Measurements from ENCODE around the gene CNKSR2.

CNKSR2 gene

DNA sequence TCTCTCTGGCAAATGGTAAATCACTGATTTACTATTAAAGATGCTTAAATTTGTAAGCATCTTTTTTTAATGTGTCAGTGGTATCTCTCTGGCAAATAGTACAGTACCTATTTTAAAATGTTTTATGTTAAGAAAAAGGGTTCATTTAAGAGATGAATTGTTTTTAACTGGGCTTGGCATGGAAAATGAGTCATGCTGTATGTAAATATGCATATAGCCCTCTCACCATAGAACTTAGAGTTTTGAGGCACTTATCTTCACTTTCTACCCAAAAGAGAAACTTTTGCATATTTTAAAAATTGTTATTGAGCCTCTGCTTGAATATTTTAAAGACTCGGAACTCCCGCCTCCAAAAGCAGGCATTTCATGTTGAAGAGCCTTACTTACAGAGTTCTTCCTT is 246.0 kb downstream of the CNKSR2 start:
- no peak for DNase-seq

DNA sequence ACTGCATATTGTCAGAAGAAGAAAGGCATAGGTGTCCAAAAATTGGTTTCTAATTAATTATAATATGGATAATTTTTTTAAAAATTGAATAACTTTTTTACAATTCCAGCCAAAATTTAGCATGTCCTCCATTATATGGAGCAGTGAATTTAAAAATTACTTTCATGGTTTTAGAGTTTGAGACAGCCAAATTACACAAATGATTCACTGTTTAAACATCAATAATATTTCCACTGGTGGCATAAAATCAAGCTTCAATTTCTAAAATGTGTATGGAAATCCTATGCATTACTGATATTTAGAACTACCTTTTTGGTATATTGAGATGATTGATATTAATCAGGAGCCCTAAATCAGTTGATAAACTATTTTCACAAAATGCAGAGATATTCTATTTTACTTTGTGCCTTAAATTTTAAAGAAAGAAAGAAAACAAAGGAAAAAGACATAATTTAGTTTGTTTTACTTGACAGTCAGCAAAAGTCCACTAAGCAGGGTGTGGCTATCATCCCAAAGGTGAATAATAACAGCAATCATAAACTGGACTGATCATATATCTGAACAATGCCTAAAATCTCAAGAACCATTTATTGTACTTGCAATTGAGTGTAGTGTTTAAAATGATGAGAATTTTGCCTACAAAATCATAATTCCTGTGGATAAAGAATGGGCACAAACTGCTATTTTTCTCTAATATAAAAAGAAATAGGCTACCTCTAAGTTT is 249.7 kb downstream of the CNKSR2 start:
- DNase-seq = no peak

DNA sequence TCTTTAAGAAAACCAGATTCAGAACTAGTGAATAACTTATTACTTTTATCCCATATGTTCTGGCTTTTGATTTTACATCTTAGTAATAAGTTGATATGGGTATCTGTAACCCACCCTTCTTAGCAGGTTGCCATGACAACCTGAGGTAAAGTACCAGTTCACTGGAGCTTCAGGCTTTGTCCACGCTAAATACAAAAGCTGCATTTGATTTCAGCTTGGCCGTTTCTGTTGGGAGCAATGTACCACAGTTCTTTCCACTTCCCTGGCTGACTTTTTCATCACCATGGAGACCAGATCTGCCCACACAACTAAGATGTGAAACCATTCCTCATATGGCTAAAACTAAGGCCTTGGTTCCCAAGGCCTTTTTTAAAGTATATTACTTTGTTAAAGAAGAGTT is 257.8 kb downstream of the CNKSR2 start:
- DNase-seq = no peak

GRCh38 chrX:21638311-21638710 is 264.1 kb downstream of the CNKSR2 start:
- DNase-seq = no peak

- DNase-seq = no peak
These were observed 265.6 kb downstream of the CNKSR2 start for GRCh38 chrX:21639775-21640174.

GRCh38 chrX:21645431-21645830 is 271.2 kb downstream of the CNKSR2 start:
- no peak for DNase-seq

DNA sequence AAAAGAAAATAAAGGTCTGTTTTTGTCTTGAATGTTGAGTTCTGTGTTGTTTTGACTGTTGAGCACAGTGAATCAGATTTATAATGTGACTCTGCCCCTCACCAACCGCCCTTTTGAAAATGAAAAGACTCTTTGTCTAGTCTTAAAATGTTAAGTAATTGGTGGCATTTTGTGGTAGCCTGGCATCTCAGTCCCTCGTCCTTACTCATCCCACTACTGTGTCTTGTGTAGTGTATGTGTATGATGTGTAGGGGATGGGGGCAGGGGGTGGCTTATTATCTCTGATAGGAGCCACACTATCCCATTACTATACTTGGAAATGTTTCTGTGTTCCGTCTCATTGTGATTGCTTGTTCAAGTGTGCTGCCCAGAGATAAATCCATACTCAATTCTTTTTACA is 271.7 kb downstream of the CNKSR2 start:
- DNase-seq = no peak

- DNase-seq = no peak
These were observed 281.8 kb downstream of the CNKSR2 start for GRCh38 chrX:21655901-21656586.

- no peak for DNase-seq
These were observed 282.5 kb downstream of the CNKSR2 start for GRCh38 chrX:21656587-21657317.

DNA sequence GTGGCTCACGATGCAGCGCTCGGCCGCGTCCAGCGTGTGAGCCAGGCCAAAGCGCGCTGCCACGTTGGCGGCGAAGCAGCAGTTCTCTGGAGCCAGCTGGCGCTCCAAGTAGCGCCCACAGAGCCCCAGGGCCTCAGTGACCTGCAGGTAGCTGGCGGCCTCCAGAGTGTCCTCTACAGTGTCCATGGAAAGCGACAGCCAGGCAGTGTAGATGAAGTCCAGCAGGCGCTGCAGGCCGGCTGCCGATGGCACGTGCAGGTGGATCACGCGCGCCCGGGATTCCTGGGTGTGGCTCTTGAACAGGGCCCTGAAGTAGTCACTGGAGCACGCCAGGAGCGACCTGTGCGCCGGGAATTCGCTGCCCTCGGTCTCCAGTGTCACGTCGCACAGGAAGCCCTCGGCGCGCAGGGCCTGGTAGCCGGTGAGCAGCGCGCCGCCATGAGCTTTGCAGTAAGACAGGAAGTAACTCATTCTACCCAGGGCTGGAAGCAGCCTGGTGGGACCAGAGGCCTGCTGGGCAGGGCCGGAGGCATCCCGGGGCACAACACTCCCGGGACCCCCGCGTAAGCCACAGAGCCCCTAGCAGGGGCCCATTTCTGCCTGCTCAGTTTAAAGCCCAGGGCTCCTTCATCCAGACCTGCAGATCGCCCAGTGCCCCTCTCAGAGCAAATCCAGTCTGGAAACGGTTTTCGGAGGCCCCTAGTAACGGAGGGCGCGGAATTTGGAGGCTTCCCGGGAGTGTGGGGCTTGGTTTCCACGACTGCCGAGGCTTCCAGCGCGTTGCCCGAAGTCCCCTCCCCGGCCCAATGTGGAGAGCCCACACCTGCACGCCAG is 283.3 kb downstream of the CNKSR2 start:
- no peak for DNase-seq

- DNase-seq = no peak
These were observed 284.0 kb downstream of the CNKSR2 start, which contains the start of gene KLHL34 for GRCh38 chrX:21658152-21658737. TSS of gene KLHL34 (minus strand) at chrX:21658330. CDS start at chrX:21657788, 542 bp downstream.

- no peak for DNase-seq
These were observed 284.5 kb downstream of the CNKSR2 start for GRCh38 chrX:21658746-21659145.

- DNase-seq = no peak
These were observed 285.1 kb downstream of the CNKSR2 start for GRCh38 chrX:21659320-21659719.

DNA sequence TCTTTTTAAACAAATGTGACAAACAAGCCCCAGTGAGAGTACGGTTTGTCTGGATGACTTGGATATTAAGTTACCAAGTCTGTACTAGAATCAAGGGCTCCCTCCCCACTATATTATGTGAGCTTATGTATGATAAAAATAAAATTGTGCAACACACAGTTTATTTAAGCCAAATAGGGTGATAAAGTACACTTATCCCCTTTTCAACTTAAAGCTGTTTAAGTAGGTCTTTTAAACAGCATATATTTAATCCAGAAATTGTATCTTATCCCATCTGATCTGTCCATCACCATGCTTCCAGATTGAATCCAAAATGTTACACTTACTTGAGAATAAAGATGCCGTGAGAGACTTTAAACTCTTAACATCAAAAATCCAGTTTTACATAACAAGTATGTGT is 285.9 kb downstream of the CNKSR2 start:
- no peak for DNase-seq

GRCh38 chrX:21661316-21661715 is 287.1 kb downstream of the CNKSR2 start:
- DNase-seq = no peak

- no peak for DNase-seq
These were observed 288.5 kb downstream of the CNKSR2 start for GRCh38 chrX:21662761-21663160.

- DNase-seq = no peak
These were observed 292.0 kb downstream of the CNKSR2 start for GRCh38 chrX:21666252-21666651.

- no peak for DNase-seq
These were observed 292.5 kb downstream of the CNKSR2 start for GRCh38 chrX:21666679-21667078.

- no peak for DNase-seq
These were observed 300.4 kb downstream of the CNKSR2 start for GRCh38 chrX:21674430-21675186.

DNA sequence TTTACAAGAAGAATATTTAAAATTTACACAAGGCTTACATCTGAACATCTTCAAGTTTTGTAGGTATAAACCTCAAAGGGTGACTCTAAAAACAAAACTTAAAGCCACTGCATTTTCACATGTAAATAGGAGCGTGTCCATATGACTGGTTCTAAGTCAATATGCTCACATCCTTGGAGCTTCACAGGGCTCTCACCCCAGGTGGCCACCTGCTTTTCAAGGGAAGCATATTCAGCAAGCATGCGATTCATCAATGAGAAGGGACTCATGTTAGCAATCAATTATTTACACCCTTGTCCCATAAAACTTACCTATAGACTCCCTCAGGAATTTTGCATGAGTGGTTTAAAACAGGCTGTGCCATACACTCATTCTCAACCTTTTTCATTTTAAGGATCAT is 301.7 kb downstream of the CNKSR2 start:
- no peak for DNase-seq

DNA sequence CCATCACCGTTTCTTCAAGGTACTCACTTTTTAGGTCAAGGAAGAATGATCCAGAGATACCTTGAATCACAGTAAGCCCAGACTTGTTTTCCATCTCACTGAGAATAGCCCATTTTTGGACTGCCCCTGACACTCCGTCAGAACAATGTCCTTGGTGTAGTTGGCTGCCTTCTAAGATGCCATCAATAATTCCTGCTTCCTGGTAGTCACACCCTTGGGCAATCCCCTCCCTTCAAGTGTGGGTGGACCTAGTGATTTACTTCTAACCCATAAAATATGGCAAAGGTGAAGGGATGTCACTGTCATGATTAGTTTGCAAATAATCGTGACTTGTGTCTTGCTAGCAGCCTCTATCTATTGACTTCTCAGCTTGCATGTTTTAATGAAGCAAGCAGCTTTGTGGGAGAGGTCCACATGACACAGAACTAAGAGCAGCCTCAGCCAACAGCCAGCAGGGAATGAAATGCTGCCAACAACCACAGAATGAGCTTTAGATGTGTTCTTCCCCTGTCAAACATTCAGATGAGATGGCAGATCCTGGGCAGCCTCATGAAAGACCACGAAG is 303.9 kb downstream of the CNKSR2 start:
- no peak for DNase-seq
